IPS DF 4.7 (cell line): ENCODE data around the gene RGS6.
"Not testable (repeated sequence)": the region's sequence is repeated elsewhere in the genome, so short reads cannot be mapped to it uniquely, and the experiment has no call there.

Experiments used
- DNase-seq: peaks from one replicate; pipeline ENCODE4 v3.0.0-alpha.2; 2013; ENCODE audit warnings: low spot score; ENCODE audit errors: extremely low read depth

Gene RGS6

DNA sequence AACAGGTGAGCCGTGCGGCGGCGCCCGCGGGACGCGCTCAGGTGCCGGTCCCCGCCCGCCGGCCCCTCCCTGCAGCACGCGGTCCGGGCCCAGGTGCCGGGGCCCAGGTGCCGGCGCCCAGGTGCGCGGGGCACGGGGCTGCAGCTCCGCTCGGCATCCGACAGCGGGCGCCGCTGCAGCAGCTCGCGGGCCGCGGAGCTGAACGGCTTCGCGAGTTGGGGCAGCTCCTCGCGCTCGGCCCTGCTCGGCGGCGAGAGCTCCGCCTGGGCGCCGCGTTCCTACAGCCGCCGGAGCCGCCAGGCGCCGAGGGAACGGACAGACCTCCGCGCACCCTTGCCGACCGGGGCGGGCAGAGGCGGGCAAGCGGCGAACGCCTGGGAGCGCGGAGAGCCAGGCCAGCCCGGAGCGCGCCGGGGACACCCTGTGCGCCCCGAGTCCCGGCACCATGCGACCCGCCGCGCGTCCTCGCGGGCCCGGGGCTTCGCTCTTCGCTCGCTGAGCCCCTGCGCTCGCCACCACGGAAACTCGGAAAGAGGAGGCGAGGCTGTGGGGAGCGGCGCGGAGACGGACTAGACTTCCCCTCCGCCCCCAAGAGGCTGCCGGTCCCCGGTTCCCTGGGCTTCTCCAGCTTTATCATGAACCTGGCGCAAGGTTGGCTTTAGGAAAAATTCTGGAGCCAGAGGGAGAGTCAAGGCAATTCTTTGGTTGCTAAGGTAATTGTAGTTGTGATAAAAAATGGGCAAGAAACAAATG lies at the start of gene RGS6:
RGS6 (plus strand) TSS at position 201 of the 753 bp plus-strand sequence.
- no peak for DNase-seq

DNA sequence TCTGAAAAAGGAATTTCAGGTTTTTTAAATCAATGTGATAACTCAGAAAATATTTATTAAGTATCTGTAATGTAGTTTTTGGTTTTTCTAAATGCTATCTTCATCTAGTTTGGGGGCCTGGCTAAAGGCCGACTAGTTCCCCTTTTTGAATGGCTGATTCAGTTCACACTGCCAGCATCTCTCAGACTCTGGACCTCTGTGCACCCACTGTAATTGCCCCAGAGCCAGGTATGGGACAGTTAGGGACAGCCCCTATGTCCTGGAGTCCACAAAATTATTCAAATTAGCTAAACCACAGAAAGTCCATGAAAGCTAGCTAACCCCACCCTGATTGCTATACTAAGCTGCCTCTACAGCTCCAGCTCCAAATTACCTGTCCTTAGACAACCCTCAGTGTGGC lies 49.1 kb upstream of the RGS6 start:
- no peak for DNase-seq

DNA sequence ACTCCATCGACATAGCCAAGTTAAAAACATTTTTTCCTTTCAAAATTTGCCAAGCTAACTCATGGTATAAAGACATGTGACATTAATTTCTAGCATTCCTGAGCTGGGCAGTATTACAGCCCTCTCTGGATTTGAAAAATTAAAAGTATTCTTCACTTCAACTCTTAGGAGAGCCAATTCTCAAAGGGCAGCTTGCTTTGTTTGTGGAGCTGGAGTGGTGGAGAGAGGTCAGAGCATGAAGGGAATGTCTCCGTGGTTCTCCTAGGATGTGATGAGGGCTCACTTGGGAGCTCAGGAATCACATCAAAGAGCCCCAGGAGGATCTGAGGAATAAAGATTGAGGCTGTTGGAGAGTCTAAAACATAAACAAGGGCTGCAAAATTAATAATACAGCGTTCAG lies 46.9 kb upstream of the RGS6 start:
- no peak for DNase-seq

DNA sequence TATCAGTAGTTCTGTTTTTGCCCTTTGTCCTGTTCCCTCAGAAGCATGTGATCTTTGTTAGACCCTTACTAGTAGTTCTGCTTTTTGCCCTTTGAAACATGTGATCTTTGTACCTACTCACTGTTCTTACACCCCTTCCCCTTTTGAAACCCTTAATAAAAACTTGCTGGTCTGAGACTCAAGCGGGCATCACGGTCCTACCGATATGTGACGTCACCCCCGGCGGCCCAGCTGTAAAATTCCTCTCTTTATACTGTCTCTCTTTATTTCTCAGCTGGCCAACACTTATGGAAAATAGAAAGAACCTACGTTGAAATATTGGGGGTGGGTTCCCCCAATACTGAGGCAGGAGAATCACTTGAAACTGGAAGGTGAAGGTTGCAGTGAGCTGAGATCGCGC lies 44.4 kb upstream of the RGS6 start:
- not testable (repeated sequence) for DNase-seq

DNA sequence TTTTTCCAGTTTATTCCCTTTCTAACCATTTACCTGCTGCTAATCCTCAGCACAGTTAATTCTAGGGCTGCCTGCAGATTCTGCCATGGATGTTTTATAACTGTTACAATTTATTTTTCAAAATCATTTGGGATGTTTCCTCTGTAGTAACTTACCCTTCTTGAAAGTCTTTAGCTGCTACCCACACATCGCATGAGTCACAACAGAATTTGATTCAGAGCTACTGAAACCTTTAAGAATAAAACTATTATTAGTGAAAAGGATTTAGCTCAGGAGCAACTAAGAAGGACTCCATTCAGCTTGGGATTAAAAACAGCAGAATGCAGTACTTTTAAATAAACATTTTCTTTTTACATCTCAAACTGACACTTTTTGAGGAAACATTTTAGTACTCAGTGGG lies 41.7 kb upstream of the RGS6 start:
- no peak for DNase-seq

DNA sequence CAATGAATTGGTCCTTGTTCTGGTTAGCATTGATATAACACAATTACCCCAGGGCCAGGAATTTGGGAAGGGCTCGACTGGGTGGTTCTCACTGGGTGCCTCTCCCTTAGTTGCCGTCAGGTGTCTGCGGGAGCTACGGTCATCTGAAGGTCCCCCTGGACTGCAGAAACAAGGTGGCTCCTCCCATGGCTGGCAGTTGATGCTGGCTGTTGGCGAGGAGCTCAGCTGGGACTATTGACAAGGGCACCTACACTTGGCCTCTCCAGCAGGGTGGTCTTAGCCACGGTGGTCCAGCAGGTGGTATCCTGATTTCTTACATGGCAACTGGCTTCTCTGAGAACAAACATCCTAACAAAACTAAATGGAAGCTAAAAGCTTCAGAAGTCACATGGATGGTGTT lies 41.0 kb upstream of the RGS6 start:
- DNase-seq = no peak

DNA sequence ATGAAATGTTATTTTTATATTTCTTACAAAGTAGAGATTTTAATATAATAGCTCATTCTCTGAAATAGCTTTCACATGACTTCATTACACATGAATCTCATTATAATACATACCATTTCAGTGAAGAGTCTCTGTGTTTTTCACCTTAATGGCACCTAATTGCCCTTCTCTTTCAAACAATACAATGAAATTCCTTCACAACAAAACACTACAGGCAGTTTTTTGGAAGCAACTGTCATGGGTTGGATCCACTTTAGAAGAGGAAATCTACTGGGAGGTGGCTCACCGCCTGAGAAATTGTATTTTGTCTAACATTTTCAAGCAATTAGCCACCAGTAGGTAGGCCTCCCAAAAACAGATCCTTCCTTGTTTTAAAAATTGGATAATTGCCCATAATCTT lies 40.3 kb upstream of the RGS6 start:
- DNase-seq = peak; percentile 44

DNA sequence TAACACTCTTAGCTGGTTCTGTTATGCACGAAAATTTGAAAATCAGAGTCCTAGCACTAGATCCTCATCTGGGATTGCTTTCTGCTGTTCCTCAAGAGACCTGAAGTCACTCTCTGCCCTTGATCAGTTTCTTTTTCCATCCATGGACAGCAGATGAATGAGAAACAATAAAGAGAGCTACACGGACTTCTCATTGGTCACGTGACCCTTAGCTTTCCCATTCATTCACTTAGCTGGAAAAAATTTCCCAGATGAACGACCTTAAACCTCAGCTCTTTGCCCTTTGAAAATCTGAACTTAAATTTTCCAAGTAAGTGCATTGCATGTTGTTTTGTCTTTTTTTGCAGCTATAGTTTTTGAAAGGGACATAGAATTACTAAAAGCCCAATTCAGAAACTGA lies 27.2 kb upstream of the RGS6 start:
- no peak for DNase-seq

DNA sequence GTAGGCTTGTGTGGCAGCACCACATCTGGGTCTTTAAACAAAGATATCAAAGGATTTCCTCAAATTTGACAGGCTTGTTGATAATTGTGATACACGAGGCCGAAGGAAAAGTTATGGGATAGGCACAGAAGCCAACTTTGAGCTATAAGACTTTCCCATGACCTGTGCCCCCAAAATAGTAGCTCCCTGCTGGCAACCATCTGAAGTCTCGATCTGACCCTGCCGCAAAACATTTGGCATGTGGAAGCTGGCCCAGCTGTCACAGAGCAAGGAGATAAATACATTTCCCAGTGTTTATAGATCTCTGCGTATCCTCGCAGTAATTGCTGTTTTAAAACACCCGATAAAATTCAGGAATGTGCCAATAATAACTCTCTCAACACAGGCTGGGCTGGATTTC lies 26.4 kb upstream of the RGS6 start:
- DNase-seq = no peak

DNA sequence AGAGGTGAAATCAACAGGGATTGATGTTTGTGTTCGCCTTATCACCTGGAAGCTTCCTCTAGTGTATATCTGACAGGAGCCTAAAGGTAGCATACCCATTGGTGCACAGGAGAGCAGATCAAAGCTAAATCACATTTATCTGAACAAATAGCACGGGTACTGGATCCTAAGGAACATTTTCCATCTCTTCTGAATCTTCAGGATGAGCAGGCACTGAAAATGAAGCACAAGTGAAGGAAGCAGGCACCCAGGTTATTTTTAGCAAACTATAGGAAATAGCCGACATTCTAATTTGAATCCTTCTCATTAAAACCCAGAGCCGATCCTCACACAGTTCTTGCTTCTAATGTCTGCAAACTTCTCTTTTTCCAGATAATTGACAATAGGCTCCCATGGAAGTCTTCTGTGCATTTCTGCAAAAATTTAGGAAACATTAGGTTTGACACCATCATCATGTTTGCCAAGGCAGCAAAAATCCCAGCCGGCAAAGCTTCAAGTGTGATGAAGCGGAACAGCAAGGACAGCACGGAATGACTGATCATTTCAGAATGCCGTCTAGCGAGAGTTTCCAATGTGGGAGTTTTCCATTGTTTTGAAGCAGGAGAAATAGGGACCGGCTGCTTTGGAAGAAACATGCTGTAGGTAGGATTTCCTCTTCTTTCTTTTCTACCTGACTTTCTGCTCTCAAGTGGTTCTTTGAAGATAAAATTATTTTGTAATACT lies 24.3 kb upstream of the RGS6 start:
- DNase-seq = no peak

DNA sequence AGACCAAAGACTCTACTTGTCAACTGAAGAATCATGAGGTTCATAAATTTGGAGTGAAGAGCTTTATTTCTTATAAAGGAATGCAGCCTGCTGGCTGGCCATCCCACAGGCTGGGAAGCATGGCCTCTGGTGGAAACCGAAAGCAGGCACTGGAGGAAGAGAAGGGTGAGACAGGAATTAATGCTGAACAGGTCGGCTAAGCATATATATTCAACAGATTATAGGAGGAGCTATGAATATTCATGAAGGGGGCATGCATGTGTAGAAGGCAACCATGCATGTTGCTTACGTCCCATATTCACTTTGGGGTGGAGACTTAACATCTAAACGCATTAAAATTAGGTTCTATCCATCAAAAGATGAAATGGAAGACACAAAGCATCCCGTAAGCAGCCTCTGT lies 20.6 kb upstream of the RGS6 start:
- DNase-seq = no peak

DNA sequence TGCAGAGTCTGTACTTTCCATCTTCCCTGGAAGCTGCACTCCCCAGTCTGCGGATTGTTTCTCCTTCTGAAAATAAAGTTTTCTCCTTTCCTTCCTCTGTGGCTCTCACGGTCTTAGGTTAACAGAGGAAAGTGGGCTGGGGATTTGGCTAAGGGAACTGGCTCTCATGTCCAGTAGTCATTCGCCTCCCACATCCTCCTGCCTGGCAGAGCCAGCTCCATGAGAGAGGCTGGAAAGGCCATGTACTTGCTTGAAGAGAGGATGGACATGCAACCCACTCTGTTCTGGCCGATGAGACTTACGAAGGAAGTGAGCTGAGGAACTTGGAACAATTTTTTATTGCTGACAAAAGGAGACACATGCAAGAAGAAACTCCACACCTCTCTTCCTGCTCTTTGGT lies 18.9 kb upstream of the RGS6 start:
- DNase-seq = no peak

DNA sequence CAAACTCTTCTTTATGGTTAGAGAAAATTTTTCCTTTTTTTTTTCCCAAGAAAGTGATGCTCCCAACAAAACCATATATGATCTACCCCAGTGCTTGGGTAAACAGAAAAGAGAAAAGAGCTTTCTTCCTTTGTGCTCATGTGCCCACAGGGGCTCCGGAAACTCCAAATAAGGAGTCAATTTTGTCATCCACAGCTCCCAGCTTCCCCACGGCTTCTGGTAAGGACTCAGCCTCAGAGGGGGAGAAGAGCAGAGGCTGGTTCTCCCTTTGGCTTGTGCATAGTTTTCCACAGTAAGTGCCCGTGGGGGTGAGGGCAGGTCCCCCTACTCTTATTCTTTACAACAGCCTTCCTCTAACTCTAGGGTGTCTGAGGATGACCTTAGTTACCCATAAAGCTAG lies 13.3 kb upstream of the RGS6 start:
- no peak for DNase-seq

DNA sequence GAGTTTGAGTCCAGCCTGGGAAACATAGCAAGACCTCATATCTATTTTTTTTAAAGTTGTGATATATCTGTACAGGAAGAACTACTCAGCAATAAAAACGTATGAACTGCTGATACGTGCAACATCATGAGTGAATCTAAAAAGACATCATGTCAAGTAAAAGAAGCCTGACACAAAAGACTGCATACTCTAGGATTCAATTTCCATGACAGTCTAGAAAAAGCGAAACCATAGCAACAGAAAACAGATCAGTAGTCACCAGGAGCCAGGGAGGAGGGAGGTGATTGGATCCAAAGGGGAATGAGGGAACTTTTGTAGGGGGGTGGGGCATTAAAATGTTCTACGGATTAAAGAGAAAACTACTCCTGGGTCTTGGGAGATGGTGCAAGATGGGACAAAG lies 8.7 kb upstream of the RGS6 start:
- DNase-seq = no peak

DNA sequence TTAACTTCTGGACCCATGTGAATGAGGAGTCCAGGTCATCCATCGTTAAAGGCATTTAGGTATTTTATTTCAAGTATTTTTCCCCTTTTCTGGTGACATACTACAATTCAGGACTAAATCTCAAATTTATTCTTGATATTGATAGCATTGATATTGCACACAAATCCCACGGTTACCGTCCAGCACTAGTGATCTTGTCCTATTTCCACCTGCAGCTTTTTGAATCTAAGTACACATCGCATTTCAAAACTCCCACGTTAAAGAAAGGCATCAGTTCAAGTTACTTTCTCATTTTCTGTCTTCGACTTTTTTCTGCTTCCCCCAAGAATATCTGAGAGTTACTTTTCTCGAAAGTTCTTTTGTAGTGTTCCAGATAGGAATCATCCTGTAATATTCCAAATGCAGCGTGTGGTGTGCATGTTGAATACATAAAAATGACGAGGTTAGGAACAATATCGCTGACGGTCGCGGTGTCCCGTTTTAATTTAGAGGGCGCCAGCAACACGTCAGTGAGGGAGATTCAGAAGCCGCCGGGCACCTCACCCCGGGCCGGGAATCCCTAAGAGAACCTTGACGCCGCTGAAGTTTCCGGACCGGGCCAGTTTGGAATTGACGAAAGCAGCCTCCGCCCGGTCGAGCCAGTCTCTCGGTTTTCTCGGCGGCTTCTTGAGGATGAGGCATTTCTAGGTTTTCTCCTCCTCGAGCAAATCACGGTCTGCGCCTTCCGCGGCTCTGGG lies 569 bp upstream of the RGS6 start:
- DNase-seq = no peak

DNA sequence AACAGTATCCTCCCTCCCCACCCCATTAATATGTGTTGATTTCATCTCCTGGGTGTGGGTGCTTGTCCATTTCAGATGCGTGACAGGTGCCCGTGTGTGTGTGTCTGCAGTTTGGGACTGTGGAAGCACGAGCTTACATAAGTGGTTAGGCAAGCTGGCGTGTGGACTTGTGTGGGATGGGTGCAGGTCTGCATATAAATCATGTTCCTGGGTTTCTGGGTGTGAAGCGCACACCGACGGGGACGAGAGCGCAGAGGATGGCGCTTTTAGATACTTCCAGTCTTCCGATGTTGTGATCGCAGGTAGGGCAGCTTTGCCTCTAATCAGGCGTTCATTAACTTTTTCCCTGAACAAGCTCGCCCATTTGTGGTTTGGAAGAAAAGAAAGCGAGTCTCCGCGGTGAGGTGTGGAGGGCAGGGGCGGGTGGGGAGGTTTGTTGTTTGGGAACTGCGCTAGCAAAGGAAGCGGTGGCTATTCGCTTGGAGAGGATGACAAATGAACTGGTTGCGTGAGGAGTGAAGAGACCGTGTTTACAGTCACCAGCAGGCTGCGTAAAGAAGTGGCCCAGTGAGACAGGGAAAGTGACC lies 865 bp downstream of the RGS6 start:
- DNase-seq = no peak

DNA sequence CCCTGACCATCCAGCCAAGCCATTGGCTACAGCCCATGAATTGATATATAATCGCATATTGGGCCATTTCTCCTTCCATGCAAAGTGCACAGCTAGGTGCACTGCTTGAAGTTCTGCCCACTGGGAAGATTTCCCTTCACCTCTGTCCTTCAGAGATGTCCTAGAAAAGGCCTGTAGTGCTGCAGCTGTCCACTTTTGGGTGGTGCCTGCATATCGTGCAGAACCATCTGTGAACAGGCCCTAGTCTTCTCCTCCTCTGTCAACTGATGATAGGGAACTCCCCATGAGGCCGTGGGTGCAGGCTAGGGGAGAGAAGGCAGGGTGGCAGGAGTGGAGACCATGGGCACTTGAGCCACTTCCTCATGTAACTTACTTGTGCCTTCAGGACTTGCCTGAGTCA lies 6.0 kb downstream of the RGS6 start:
- DNase-seq = not testable (repeated sequence)

DNA sequence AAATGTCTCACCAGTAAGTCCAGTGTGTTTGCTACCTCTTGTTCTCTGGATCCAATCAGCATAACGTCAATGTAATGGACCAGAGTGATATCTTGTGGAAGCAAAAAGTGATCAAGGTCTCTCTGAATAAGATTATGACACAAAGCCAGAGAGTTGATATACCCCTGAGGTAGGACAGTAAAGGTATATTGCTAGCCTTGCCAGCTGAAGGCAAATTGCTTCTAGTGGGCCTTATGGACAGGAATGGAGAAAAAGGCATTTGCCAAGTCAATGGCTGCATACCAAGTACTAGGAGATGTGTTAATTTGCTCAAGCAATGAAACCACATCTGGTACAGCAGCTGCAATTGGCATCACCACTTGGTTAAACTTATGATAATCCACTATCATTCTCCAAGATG lies 7.1 kb downstream of the RGS6 start:
- DNase-seq = not testable (repeated sequence)

DNA sequence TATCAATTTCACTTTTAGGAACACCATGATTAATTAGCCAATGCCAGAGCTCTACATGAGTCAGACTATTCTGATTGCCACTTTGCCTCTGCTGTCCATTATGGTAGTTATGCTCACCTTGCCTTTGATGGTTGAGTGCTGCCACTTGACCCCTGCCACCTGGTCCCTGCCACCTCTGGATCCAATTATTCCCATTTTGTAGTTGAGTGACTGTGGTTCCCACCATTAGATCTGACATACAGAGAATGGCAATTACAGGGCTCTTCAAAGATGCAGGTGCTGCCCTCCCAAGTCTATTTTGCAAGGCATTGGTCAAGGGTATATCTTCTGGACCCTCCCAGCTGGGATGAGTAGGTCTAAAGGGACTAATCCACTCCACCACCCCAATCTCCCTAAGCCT lies 8.3 kb downstream of the RGS6 start:
- DNase-seq = not testable (repeated sequence)

DNA sequence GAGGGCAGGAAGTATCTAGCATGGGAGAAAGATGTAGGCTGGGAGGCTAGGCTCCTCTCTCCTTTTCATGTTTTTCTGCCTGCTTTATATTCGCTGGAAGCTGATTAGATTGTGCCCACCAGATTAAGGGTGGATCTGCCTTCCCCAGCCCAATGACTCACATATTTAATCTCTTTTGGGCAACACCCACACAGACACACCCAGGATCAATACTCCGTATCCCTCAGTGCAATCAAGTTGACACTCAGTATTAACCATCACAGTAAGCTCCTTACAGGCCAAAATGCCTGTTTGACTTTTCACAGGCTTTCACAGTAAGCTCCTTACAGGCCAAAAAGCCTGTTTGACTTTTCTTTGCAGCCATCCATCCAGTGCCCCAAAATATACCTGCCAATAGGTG lies 9.4 kb downstream of the RGS6 start:
- DNase-seq = not testable (repeated sequence)

DNA sequence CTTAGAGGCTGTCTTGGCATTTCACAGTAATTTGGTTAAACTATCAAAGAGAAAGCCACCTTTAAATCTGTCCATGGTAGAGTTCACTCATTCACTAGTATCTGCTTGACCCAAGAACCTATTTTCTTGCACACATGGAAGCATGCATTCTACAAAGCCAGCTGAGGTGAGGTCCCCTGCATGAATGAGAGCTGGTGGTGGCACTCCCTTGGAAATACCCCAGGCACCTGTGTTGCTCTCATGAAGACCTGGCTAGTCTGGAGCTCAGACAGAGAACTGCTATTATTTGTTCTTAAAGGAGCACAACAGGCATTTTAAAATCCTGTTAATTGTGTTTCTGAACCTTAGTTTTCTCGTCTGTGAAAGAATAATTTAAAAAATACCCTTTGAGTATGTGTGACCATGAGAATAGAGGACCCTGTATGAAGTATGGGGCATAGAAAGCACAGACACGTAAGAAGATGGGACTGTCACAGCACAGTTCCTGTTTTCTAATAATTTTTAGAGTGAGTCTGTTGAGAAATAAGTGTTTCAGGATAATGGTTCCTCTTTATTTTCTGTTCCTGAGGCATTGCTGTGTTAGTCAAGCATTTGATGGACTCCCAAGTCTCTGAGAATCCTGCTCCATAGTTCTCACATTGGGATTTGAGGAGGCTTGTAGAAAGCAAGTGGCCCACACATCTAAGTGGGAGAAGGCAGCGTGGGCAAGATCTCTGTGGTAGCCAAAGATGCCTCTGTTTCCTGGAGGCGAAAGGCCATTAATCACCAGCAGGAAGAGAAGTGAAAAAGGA lies 10.9 kb downstream of the RGS6 start:
- DNase-seq = no peak
